GM23248 (cell line): ENCODE results near the gene FMN2.
"Not testable (repeated sequence)": the region's sequence is repeated elsewhere in the genome, so short reads cannot be mapped to it uniquely, and the experiment has no call there.

Experiments used
- EZH2 ChIP-seq: fragments of 200-600 bp; sonication (generic); IDR thresholded peaks from 2 replicates; pipeline ENCODE4 v1.6.1; 2018; ENCODE audit warnings: antibody characterized with exemption, mild to moderate bottlenecking; ENCODE audit not compliant: insufficient read depth, poor library complexity, severe bottlenecking
- EZH2phosphoT487 ChIP-seq: fragments of 200-600 bp; sonication (generic); IDR thresholded peaks from 2 replicates; pipeline ENCODE4 v1.6.1; 2018; ENCODE audit warnings: antibody characterized with exemption, moderate library complexity, mild to moderate bottlenecking, low read depth; ENCODE audit not compliant: insufficient read depth

DNA sequence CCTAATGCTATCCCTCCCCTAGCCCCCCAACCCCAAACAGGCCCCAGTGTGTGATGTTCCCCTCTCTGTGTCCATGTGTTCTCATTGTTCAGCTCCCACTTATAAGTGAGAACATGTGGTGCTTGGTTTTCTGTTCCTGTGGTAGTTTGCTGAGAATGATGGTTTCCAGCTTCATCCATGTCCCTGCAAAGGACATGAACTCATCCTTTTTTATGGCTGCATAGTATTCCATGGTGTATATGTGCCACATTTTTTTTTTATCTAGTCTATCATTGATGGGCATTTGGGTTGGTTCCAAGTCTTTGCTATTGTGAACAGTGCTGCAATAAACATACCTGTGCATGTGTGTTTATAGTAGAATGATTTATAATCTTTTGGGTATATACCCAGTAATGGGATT is 183.5 kb downstream of the FMN2 start:
- not testable (repeated sequence) for TF ChIP-seq EZH2, EZH2phosphoT487
